A549 treated with Hydrocortisone at 1 μM for 4 hours (cell line): Measurements from ENCODE around the gene C1orf74. TPM values are rescaled to one million over a fixed set of nuclear protein-coding genes. Genes with fewer than 3 reads are reported as not detected.

Source experiments
- total RNA-seq: library from RNA; stranded (reverse); fragments of 200-300 nt; extraction: Qiagen RNA extraction; gene quantifications from 5 replicates; pipeline ENCODE4 v1.2.3, GENCODE V29; 2022

The C1orf74 gene
- total RNA-seq = 1.1 to 1.9 TPM (median 1.6 TPM) in 5 replicates

GRCh38 chr1:209784265-209785169 lies at the start of gene C1orf74:
TSS of gene C1orf74 (minus strand) at chr1:209784559. CDS start at chr1:209783634, 925 bp downstream.

GRCh38 chr1:209827384-209828262 lies 43.3 kb upstream of the C1orf74 start, which contains the start of gene UTP25:
TSS of gene UTP25 (plus strand) at chr1:209827972. CDS start at chr1:209828064, 92 bp downstream.

GRCh38 chr1:209805875-209806760 lies 21.8 kb upstream of the C1orf74 start, which contains the start of gene IRF6:
TSS of gene IRF6 (minus strand) at chr1:209806142. CDS start at chr1:209801413, 4,729 bp downstream.

GRCh38 chr1:209755926-209756614 lies 28.3 kb downstream of the C1orf74 start, which contains the start of gene TRAF3IP3:
TSS of gene TRAF3IP3 (plus strand) at chr1:209756053. CDS start at chr1:209760040, 3,987 bp downstream.

Other genes starting within 250 kb of the C1orf74 start
- gene CAMK1G, start 200.8 kb downstream of the C1orf74 start, total RNA-seq = 0.25 to 0.38 TPM (median 0.28 TPM) in 5 replicates
- gene LAMB3, start 132.1 kb downstream of the C1orf74 start, total RNA-seq = 18.6 to 23.5 TPM (median 21.0 TPM) in 5 replicates
- gene G0S2, start 109.1 kb downstream of the C1orf74 start, total RNA-seq = 3.8 to 4.6 TPM (median 4.0 TPM) in 5 replicates
- 0.09 to 0.60 TPM (median 0.47 TPM) in 5 replicates for gene HSD11B1, start 79.7 kb downstream of the C1orf74 start, total RNA-seq
- gene TRAF3IP3, start 28.5 kb downstream of the C1orf74 start, total RNA-seq = not detected in 5 replicates
- 0.15 to 0.18 TPM (median 0.18 TPM) in 5 replicates for gene IRF6, start 21.6 kb upstream of the C1orf74 start, total RNA-seq
- gene UTP25, start 43.4 kb upstream of the C1orf74 start, total RNA-seq = 10.3 to 13.0 TPM (median 10.7 TPM) in 5 replicates
- 0.06 to 0.09 TPM (median 0.08 TPM) in 5 replicates for gene SYT14, start 153.7 kb upstream of the C1orf74 start, total RNA-seq